Endothelial cell of hepatic sinusoid (primary cell): ENCODE measurements around the gene GFOD2.

Experiments
- in situ Hi-C: cut with HindIII; loops from 2 replicates; pipeline ENCODE4 v1.10.0; 2017; ENCODE audit warnings: low sequenced_read_pairs

The GFOD2 gene

DNA sequence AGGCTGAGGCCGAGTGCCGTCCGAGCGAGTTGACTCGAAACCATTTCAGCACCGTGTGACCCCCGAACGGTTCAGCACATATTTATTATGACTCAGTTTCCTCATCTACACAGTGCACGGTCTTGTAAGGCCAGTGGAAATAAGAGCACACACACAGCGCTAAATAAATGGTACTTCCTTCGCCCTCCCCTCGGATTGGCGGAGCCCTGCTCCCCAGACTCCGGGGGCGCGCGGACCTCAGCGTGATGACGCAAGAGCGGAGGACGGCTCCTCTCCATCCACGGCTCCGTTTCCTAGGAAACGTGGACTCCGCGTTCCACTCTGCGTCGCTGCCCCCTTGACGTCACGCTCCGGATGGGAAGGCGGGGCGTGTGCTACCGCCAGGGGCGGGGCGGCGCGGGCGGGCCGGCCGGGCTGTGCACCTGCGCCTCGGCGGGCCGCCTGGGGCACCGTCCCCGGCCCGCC lies 58.5 kb downstream of the GFOD2 start, which contains the start of gene PARD6A:
Gene PARD6A, plus strand, starts transcription at position 397 of the 465 bp plus-strand sequence. CDS start 79 bp downstream, outside the sequence.
- in situ Hi-C loops, result no loop called here

DNA sequence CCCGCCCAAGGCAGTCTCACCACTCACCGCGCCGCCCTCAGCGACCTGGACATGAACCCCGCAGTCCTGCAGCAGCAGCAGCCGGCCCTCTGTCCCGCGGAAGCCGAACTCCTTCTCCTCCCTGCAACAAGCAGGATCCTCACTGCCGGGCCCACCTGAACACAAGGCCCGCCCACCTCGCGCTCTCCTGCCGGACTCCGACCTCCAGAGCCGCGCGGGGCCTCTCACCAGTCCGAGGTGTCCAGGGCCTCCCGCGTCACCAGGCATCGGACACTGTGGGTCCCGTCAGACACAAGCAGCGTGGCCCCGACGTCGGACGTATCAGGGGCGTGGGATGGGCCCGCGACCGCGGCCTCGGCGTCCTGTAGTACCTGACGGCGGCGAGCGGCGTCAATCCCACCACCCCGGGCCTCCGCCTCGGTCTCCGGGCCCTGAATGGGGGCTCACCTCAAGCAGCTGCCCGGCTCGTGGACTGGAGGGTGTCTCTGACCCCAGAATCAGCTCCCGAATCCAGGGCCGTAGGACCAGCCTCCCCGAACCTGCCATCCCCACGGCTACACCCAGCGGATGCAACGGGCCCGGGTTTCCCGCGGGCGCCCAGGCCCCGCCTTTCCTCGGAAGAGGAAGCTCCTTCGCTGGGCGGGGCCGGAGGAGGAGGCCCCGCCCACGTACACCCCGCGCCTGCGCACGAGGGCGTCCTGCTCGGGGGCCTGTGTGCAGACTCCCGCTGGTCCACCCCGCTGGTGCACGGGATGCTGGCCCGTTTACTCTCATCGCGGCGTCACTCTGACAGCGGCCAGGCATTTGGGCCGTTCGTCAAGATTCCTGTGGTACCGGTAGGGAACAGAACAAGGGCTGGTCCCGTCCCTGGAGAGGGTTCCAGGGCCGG lies 59.2 kb downstream of the GFOD2 start, which contains the start of gene ACD:
Gene ACD, minus strand, starts transcription at position 586 of the 889 bp plus-strand sequence. Its CDS starts 40 bp downstream, at position 546.
- in situ Hi-C loops, result no loop called here

DNA sequence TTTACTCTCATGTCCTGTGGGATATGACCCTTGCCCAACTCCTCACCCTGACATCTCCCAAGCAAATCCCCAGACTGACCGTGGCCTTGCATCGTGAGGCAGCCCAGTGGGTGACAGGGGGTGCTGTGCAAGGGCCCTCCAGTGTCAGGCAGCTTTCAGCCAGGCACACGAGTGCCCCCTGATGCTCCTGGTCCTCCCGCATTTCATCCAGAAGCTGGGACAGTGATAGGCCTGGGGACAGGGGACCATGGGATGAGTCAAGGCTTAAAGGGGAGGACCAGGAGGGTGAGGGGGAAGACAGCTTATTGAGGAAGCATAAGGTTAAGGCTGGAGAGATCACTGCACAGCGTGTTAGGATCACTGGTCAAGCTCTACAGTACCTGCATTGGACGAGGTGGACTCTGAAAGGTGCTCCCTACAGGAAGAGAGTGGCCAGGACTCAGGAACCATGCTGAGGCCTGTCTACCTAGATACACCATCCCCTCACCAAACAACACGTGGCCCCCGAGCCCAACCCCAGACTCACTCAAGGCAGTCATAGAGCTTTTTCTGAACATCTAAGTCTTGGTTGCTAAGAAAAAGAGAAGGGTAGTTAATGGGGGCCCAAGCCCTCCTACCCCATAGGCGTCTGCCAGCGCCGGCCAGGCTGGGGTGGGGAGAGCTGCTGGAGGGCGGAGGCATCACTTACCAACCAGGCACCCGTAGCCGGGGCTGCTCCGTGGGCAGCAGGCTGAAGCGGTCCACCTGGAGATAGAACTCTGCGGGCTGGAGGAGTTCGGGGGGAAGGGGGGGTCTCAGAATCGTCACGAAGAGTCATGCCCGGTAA lies 60.1 kb downstream of the GFOD2 start:
- in situ Hi-C loops, result no loop called here

DNA sequence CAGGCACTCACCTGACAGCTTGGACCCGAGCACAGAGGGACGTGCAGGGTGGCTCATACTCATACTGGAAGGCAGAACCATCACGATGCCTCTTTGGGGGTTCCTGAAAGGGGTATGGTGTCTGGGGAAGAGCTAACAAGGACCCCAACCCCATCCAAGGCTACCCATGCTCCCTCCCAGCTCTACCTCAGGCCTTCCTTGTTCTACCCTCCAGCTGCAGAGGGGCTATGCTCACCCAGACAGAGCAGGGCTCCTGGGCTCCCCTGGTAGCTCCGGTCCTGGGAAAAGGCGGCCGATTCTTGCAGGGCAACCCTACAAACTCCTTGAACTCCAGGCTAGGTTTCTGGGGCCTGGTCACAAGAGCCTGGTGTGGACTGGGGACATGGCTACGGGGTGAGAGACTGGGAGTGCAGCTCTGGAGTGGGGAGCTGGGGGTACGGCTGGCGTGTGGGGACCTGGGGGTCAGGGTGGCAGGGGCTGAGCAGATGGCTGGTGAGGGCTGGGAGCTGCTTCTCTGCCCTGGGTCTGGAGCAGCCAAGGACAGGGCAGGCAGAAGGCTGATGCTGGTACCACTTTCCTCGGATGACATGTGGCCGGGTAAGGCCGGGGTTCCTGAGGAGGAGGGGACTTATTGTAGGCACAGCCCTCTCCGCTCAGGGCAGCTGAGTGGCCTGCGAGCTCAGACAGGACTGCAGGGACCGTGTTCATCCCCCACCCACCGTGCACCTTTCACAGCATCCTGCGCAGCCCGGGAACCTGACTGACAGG lies 61.2 kb downstream of the GFOD2 start:
- in situ Hi-C loops, result no loop called here

DNA sequence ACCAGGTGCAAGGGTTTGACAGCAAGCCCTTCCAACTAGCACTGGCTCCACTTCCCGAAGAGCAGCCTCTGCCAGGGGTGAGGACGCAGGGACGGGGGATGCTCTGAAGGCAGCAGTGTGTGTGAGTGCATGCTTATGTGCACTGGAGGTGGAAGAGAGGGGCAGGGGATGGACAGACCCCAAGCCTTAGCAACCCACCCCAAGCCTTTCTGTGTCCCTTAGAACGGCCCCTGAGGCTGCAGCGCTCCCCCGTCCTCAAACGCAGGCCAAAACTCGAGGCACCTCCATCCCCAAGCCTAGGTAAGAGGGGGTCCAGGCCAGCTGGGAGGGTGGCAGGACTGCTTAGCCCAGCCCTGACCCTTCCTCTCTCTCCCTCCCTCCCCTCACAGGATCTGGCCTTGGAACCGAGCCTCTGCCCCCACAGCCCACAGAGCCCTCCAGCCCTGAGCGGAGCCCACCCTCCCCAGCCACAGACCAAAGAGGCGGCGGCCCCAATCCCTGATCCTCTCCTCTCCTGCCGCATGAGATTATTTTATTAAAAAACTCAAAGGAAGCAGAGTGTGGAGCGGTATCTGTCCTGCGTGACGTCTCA lies 62.0 kb downstream of the GFOD2 start:
- in situ Hi-C loops, result no loop called here

DNA sequence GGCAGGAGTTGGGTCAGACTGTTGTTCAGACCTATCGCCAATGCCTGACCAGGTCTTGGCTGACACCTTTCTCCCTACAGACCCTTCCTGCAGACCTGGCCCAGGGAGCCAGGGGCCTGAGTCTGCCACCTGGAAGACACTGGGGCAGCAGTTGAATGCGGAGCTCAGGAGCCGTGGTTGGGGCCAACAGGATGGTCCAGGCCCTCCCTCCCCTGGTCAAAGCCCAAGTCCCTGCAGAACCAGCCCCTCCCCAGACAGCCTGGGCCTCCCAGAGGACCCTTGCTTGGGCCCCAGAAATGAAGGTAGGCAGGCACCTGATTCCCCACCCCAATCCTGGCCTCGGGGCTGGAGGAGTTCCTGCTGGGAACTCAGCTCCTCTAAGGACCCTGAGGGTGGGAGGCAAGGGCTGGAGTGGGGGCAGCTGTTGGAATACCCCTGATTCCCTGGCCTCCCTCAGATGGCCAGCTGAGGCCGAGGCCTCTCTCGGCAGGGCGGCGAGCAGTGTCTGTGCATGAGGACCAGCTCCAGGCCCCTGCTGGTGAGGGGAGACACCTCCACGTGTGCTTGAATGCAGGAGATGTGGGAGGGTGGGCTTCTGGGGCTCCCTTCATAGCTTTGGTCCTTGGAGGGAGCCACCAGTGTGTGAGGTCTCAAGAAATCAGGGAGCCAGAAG lies 62.6 kb downstream of the GFOD2 start:
- in situ Hi-C loops, result no loop called here

DNA sequence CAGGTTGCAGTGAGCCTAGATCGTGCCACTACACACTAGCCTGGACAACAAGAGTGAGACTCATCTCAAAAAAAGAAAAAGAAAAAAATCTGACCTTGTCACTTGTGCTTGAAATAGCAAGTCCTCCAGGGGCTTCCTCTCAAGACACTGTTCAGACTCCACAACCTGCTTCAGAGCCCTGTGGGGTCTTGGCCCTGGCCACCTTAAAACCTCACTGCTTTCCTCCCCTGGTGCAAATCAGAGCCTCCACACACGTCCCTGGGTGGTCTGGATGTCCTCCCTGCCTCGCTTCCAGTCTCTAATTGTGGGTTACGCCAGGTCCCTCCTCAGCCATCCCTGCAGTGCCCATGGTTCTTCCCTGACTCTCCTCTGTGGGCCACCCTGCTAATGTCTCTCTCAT lies 63.8 kb downstream of the GFOD2 start:
- in situ Hi-C loops, result no loop called here

DNA sequence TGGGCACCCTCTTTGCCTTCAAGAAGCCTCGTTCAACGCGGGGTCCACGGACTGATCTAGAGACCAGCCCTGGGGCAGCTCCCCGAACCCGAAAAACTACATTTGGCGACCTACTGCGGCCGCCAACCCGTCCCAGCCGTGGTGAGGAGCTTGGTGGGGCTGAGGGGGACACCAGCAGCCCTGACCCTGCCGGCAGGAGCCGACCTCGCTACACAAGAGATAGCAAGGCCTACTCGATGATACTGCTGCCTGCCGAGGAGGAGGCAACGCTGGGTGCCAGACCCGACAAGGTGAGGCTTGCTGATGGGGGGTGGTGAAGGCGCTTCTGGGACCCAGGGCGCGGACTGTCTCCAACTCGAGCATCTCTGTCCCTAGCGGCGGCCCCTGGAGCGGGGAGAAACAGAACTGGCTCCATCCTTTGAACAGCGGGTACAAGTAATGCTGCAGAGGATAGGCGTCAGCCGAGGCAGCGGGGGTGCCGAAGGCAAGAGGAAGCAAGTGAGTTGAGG lies 64.7 kb downstream of the GFOD2 start:
- in situ Hi-C loops, result no loop called here

DNA sequence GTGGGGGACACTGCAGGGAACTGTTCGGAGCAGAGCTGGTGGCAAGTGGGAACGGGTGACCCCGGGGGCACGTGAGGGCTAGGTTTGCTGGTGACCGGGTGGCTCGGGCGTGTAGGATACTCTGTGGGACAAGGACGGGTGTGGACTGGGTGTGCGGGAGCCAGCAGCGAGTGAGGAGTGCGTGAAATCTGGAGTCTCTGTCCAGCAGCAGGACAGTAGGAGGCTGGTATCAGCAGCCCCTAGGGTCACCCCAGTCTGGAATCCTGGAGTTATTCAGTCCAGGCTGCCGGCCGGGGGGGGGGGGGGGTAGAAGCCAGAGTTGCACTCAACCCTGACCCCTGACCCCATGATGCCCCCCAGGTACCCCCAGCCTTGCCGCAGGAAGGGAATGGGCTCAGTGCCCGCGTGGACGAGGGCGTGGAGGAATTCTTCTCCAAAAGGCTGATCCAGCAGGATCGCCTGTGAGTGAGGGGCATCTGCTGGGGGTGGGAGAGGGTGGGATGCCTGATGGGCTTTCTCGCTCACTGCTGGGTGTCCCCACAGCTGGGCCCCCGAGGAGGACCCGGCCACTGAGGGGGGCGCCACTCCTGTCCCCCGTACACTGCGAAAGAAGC lies 65.2 kb downstream of the GFOD2 start:
- in situ Hi-C loops, result no loop called here

DNA sequence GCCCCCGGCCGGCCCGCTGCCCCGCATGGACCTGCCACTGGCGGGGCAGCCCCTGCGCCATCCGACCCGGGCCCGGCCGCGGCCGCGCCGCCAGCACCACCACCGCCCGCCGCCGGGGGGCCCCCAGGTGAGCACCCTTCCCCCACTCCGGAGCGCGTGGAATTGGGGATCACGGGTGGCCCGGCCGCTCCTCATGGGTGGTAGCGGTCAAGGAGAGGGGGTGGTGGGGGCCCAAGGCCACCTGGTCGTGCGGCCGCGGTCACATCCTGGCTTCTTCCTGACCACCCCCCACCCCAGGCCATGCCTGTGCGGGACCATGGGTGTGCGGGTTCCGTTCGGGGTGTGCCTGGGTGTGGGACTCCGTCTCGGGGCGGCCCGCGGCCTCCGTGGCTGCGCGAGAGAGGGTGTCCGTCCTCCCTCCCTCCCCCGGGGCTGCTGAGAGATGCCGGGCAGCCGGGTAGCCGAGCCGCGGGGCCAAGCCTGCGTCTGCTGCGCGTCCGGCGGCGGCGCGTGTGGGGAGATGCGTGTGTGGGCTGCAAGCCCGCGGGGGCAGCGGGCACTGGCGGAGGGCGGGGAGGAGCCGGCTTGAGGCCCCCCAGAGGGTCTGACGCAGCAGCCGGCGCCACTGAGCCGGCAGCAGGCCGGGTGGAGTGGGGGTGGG lies 65.9 kb downstream of the GFOD2 start:
- in situ Hi-C loops, result no loop called here

DNA sequence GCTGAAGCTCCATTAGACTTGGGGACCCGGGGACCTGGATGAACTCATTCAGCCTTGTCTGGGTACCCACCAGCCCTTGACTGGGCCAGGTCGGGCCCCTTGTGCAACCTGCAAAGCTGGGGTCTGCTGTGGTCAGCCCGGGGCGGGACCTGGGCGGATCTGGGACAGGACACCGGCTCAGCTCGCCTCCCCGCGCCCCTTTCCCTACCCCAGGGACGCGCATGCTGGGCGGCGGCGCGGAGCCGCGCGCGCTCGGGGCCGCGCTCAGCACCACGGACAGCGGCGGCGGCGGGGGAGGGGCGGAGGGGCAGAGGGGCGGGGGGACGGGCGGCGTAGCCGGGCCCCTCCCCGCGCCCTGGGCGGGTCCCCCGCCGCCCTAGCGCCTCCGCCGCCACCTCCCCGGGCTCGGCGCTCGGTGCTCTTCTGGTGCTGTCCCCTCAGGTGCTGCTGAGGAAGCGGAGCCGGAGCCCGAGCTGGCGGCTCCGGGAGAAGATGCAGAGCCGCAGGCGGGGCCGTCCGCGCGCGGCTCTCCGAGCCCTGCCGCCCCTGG lies 66.5 kb downstream of the GFOD2 start:
- in situ Hi-C loops, result no loop called here

DNA sequence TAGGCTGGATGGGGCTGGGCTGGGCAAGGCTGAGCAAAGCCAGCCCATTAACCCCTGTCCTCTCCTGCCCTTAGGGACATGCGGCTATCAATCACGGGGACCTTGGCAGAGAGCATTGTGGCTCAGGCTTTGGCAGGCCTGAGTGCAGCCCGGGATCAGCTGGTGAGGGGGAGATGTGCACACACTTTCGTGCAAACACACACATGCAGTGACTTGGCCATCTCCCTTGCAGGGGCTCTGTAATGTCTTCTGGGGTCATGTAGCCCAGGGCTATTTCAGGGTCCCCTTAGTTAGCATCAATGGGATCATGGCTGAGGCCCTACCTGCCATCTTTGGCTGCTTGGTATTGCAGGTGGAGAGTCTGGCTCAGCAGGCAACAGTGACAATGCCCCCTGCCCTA lies 67.3 kb downstream of the GFOD2 start:
- in situ Hi-C loops, result no loop called here

DNA sequence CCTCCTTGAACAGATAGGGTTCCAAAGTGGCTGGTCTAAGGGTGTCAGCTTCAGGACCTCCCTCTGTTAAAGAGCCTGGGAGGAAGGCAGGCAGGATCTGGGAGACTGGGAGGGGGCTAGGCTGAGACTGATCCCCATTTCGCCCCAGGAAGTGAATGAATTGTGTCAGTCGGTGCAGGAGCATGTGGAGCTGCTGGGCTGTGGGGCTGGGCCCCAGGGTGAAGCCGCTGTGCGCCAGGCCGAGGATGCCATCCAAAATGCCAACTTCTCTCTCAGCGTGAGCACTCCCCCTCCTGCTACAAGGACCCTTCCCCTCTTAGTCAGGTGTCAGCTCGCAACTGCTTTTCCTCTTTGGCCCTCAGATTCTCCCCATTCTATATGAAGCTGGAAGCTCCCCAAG lies 68.1 kb downstream of the GFOD2 start:
- in situ Hi-C loops, result no loop called here

DNA sequence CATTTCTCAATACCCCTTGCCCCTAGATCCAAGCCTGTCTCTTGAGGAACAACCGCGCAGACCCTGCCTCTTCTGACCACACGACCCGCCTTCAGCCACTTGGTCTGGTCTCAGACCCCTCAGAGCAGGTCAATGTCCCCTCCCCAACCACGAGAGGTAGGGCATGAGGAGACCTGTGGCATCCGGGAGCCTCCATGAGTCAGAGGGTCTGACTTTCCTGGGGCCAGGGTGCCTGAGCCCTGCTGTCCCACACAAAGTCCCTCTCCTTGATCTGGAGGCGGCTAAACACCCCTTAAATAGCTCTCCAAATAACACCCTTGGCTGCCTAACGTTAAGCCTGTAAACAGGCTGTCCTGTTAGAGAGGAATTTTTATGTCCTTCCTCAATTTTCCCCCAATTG lies 69.1 kb downstream of the GFOD2 start:
- in situ Hi-C loops, result no loop called here

DNA sequence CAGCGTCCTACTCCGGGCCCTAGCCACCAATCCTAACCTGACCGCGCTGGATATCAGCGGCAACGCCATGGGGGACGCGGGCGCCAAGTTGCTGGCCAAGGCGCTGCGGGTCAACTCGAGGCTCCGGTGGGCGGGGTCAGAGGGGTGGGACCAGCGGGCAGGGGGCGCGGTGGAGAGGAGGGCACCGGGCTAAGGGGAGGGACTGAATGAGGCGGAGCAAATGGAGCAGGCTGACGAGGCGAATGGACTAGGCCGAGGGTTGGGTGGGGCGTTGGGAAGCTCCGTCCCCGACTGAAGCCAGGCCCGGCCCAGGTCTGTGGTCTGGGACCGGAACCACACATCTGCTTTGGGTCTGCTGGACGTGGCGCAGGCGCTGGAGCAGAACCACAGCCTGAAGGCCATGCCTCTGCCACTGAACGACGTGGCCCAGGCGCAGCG lies 69.6 kb downstream of the GFOD2 start:
- in situ Hi-C loops, result no loop called here

DNA sequence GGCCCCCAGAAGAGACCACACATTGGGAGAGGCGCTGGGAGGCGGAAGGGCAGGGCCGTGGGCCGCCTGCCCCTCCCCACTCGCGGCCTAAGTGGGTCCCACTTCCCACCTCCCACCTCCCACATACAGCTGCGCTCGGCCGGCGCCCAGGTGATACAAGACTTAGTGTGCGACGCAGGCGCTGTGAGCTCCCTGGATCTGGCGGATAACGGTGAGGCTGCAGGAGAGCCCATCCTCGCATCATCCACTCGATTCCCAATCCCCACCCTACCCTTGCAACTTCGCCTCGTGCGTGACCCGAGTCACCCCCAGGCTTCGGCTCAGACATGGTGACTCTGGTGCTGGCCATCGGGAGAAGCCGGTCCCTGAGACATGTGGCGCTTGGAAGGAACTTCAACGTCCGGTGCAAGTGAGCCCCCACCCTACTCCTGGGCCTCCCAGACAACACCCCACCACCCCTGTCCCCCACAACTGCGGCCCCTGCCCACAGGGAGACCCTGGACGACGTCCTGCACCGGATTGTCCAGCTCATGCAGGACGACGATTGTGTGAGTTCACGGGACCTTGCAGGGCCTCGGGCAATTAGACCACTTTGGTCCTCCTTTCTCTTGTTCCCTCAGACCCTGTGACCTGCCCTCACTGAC lies 70.2 kb downstream of the GFOD2 start:
- in situ Hi-C loops, result no loop called here

DNA sequence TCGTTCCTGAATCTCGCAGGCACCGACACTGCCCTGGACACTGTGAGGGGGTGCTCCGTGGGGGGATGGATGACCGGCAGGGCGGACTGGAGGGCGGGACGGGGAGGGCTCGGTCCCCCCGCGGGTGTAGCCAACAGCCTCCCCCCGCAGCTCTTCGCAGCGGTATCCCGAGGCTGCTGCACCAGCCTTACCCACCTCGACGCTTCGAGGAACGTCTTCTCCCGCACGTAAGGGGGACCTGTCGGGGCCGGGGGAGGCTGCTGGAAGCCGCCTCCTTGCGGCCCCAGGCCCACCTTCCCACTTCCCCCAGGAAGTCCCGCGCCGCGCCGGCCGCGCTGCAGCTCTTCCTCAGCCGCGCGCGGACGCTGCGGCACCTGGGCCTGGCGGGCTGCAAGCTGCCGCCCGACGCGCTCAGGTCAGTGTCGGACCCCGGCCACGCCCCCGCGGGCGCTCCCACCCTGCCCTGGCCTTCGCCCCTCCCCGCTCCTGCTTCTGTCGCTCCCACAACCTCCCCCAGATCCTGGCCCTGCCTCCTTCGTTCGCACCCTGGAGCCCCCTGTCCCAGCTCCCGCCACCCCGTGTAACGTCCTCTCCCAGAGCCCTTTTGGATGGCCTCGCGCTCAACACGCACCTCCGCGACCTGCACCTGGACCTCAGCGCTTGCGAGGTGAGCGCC lies 70.9 kb downstream of the GFOD2 start:
- in situ Hi-C loops, result no loop called here
